MM.1S (cell line): ENCODE measurements around the gene ZSCAN23.

Experiments
- CTCF ChIP-seq: fragments of 300-600 bp; sonication (generic); IDR thresholded peaks from 2 replicates; pipeline ENCODE4 v1.5.1; 2016; ENCODE audit warnings: antibody characterized with exemption, low read length, mixed read lengths
- EZH2phosphoT487 ChIP-seq: fragments of 300-600 bp; sonication (generic); IDR thresholded peaks from 2 replicates; pipeline ENCODE4 v1.6.1; 2018; ENCODE audit warnings: antibody characterized with exemption, low read length

GRCh38 chr6:28474441-28475219, 31.3 kb upstream of the ZSCAN23 start:
- TF ChIP-seq CTCF (no peak), EZH2phosphoT487 (no peak)
